ENCODE results near the gene PTGFRN. TPM values are rescaled to one million over a fixed set of nuclear protein-coding genes. Genes with fewer than 3 reads are reported as not detected.
A peak's percentile ranks its signal among the peaks of the same experiment; 100 is the strongest.

PTGFRN gene
- total and polyA plus RNA-seq, 7 donors, result 6.6 to 179 (median 77.3) TPM

DNA sequence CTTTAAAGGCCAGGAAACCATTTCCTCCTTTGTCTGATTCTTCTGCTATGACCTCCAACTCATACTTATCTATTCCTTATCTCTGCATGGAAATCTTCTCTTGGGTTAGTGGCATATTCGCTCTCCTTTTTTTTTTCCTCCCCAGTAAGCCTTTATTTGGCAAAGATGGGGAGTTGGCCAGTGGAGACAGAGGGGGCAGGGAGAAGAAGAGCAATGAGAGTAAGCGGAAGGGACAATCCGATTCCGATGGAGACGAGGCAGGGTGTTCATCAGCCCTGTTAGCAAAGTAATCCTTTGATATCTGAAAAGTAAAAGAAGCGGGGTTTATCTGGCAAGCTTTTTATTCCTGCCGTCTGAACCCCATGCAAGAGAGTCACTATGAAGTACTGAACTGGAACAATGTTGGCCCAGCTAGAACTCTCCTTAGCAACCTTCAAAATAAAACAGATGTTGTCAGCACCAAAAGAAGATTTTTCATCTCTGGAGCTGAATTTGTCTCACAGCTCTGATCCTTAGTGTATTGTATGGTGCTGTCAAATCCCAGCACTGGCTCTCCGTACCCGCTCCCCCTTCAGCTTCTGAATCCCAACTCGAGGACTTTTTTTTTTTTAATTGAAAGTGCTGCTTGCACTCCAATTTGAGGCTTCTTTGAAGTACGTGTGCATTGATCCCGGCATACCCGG, 40.9 kb downstream of the PTGFRN start:
- Histone ChIP-seq H3K4me3 (peak overlapping the region in 3 of 4 donors; percentile 18 to 34 (median 24)), H3K27ac (peak overlapping the region; percentile 82 to 89 (median 86)), H3K36me3 (peaks cover 0 to 17% (median 3%) of the 10 kb centered on the region in 4 donors), H3K4me1 (peaks cover 0 to 87% (median 65%) of the 10 kb centered on the region in 4 donors), H3K27me3 (no peaks in the 10 kb centered on the region), H3K9me3 (no peaks in the 10 kb centered on the region)
- DNase-seq, result no peak
- TF ChIP-seq, protein P1, sequence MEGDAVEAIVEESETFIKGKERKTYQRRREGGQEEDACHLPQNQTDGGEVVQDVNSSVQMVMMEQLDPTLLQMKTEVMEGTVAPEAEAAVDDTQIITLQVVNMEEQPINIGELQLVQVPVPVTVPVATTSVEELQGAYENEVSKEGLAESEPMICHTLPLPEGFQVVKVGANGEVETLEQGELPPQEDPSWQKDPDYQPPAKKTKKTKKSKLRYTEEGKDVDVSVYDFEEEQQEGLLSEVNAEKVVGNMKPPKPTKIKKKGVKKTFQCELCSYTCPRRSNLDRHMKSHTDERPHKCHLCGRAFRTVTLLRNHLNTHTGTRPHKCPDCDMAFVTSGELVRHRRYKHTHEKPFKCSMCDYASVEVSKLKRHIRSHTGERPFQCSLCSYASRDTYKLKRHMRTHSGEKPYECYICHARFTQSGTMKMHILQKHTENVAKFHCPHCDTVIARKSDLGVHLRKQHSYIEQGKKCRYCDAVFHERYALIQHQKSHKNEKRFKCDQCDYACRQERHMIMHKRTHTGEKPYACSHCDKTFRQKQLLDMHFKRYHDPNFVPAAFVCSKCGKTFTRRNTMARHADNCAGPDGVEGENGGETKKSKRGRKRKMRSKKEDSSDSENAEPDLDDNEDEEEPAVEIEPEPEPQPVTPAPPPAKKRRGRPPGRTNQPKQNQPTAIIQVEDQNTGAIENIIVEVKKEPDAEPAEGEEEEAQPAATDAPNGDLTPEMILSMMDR (IDR thresholded peaks at IDR 0.05), result no peak
- TF ChIP-seq POLR2AphosphoS5 (IDR thresholded peaks at IDR 0.05) (peak in 3 of 4 donors; percentile 11 to 40 (median 39)), POLR2A (IDR thresholded peaks at IDR 0.05) (no peak)
- 80 to 88% methylated on average over 13 of the region's 13 CpGs for WGBS, 2 donors
- intact Hi-C loops (cut with DNase I), result loop anchor here (5.0 kb wide), 2 partner anchors 37 to 38 kb away; no protein-coding TSS in a partner anchor

DNA sequence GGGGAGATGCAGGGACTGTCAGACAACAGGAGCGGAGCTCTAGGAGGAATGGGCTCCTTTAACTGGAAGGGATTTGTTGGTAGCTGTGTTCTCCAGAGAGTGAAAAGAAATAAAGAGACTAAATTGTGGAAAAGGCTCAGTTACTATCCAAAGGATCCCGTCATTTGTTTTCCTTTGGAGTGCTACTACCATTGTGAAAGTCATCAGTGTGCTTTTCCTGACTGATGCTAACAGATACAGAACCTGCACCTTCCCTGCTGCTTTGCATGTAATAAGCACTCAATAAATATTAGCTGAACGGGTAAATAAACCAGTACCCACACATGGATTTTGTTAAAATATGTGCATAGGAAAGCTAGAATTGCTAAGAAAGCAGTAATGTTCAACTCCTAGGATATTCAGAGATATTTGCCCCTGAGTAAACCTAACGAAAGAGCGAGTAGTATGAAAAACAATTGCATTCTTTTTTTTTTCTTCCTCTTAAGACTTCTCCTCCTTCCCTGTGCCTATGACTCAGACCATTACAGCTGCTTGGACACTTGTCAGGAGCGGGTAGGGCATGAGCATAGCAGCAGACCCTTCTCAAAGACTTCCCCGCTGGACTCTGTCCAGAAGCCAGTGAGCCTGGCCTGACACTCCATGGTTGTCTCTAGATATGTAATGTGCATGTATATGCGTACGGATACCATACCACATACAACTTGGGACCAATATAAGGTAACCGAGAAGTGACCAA, 41.7 kb downstream of the PTGFRN start:
- H3K36me3 ChIP-seq, result peaks cover 0 to 13% (median 3%) of the 10 kb centered on the region in 4 donors
- intact Hi-C loops (cut with DNase I), result loop anchor here (5.0 kb wide), 2 partner anchors 36 to 39 kb away; no protein-coding TSS in a partner anchor
- H3K27ac ChIP-seq, result peak overlapping the region; percentile 82 to 89 (median 86)
- TF ChIP-seq, protein P1 (IDR thresholded peaks at IDR 0.05), result no peak
- TF ChIP-seq POLR2AphosphoS5 (IDR thresholded peaks at IDR 0.05), result peak in 1 of 4 donors; percentile 35
- H3K27me3 ChIP-seq, result no peaks in the 10 kb centered on the region
- peaks cover 0 to 95% (median 65%) of the 10 kb centered on the region in 4 donors for H3K4me1 ChIP-seq
- peak; percentile 85 for DNase-seq
- 86 to 90% methylated on average over 10 of the region's 10 CpGs for WGBS, 2 donors
- H3K9me3 ChIP-seq, result no peaks in the 10 kb centered on the region
- peak overlapping the region in 3 of 4 donors; percentile 18 to 34 (median 24) for H3K4me3 ChIP-seq

GRCh38 chr1:116952738-116953275, 43.1 kb downstream of the PTGFRN start:
- peak overlapping the region; percentile 82 to 89 (median 86) for H3K27ac ChIP-seq
- DNase-seq, result no peak
- TF ChIP-seq, protein P1 (IDR thresholded peaks at IDR 0.05), result no peak
- TF ChIP-seq POLR2A (IDR thresholded peaks at IDR 0.05) (no peak), POLR2AphosphoS5 (IDR thresholded peaks at IDR 0.05) (no peak), EP300 (IDR thresholded peaks at IDR 0.05) (no peak)
- H3K36me3 ChIP-seq, result peaks cover 0 to 13% (median 3%) of the 10 kb centered on the region in 4 donors
- no peaks in the 10 kb centered on the region for H3K9me3 ChIP-seq
- no peak overlapping the region for H3K4me3 ChIP-seq
- WGBS, 2 donors, result 93 to 96% methylated on average over 2 of the region's 2 CpGs
- peaks cover 0 to 93% (median 56%) of the 10 kb centered on the region in 4 donors for H3K4me1 ChIP-seq
- no peaks in the 10 kb centered on the region for H3K27me3 ChIP-seq
- intact Hi-C loops (cut with DNase I), result loop anchor here (5.0 kb wide), 2 partner anchors 34 to 41 kb away; no protein-coding TSS in a partner anchor

DNA sequence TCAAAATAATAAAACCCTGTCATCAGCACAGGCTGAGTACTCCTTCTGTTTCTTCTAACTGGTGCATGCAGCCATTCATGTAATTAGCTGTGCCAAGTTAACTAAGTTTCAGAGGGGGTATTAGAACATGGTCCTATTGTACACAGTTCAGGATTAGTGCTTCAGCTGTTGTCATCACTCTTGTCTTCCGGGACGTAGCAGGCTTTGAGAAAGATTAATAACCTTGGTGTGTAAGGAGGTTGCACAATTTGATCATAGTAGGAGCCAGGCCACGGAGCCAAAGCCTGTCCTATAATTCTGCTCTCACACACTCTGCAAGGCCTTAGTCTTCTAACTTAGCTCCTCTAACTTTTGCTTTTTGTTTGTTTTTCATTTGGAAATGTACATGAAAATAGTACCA, 44.7 kb downstream of the PTGFRN start:
- intact Hi-C loops (cut with DNase I), result loop anchor here (5.0 kb wide), 2 partner anchors 33 to 42 kb away; no protein-coding TSS in a partner anchor
- 84 to 89% methylated on average over 3 of the region's 3 CpGs for WGBS, 2 donors
- no peaks in the 10 kb centered on the region for H3K9me3 ChIP-seq
- H3K27ac ChIP-seq, result peak overlapping the region; percentile 16 to 89 (median 65)
- DNase-seq, result peak; percentile 77
- peaks cover 0 to 80% (median 44%) of the 10 kb centered on the region in 4 donors for H3K4me1 ChIP-seq
- no peaks in the 10 kb centered on the region for H3K27me3 ChIP-seq
- no peak overlapping the region for H3K4me3 ChIP-seq
- H3K36me3 ChIP-seq, result peaks cover 0 to 7% (median under 1%) of the 10 kb centered on the region in 4 donors
- TF ChIP-seq POLR2AphosphoS5 (IDR thresholded peaks at IDR 0.05) (peak in 3 of 4 donors; percentile 33 to 76 (median 54)), EP300 (IDR thresholded peaks at IDR 0.05) (no peak)

All from sigmoid colon (tissue), 7 donors.